Measurements from ENCODE around the gene MS4A18.

- TF ChIP-seq EZH2 (IDR thresholded peaks at IDR 0.05; ENCODE audit: insufficient read depth, poor library complexity, severe bottlenecking), result no peak
- TF ChIP-seq EZH2phosphoT487 (IDR thresholded peaks at IDR 0.05; ENCODE audit: insufficient read depth, low read depth), result no peak
Measured at GRCh38 chr11:60762851-60763691, 38.6 kb downstream of the MS4A18 start.
